Measurements from ENCODE around the gene TJP2. TPM values are rescaled to one million over a fixed set of nuclear protein-coding genes. Genes with fewer than 3 reads are reported as not detected.

TJP2 gene
- total and polyA plus RNA-seq, 7 experiments from 2014 or later = 1.6 to 27.3 (median 11.3) TPM

- Histone ChIP-seq H3K27ac (ENCODE audit: low read depth, low read length) (no peak overlapping the region), H3K4me3 (ENCODE audit: low read length) (no peak overlapping the region), H3K4me1 (ENCODE audit: control insufficient read depth in 2 of 2, insufficient read depth in 2 of 2, low read length in 2 of 2) (peaks cover 0 to 7% of the 10 kb centered on the region in 2 donors), H3K36me3 (ENCODE audit: control insufficient read depth in 2 of 3, insufficient read depth in 3 of 3, low read length in 3 of 3) (no peaks in the 10 kb centered on the region), H3K27me3 (ENCODE audit: control insufficient read depth in 2 of 2, insufficient read depth in 2 of 2, low read length in 2 of 2) (no peaks in the 10 kb centered on the region), H3K9me3 (ENCODE audit: control insufficient read depth in 2 of 3, low read length in 3 of 3) (no peaks in the 10 kb centered on the region)
- intact Hi-C loops (cut with micrococcal nuclease) = no loop called here
- no peak overlapping the region for H3K27ac Mint-ChIP-seq
- peaks cover 0 to 16% (median 5%) of the 10 kb centered on the region in 5 donors for H3K36me3 Mint-ChIP-seq
- no peak overlapping the region for H3K4me3 Mint-ChIP-seq
- CTCF ChIA-PET = no interaction called here
- H3K4me1 Mint-ChIP-seq = peaks cover 7 to 27% (median 9%) of the 10 kb centered on the region in 7 donors
- no peak for ATAC-seq
- POLR2A ChIA-PET = no interaction called here
- no peak for DNase-seq
- H3K27me3 Mint-ChIP-seq = no peaks in the 10 kb centered on the region
- no peaks in the 10 kb centered on the region for H3K9me3 Mint-ChIP-seq
These were observed 28.5 kb downstream of the TJP2 start for GRCh38 chr9:69202556-69202955.

- Mint-ChIP-seq H3K27me3 (no peaks in the 10 kb centered on the region), H3K4me1 (peaks cover 7 to 20% (median 9%) of the 10 kb centered on the region in 7 donors), H3K4me3 (no peak overlapping the region), H3K9me3 (no peaks in the 10 kb centered on the region), H3K27ac (no peak overlapping the region), H3K36me3 (peaks cover 0 to 13% (median 5%) of the 10 kb centered on the region in 5 donors)
- ATAC-seq (no peak), DNase-seq (no peak)
- no peak overlapping the region for H3K4me3 ChIP-seq (ENCODE audit: low read length)
- intact Hi-C loops (cut with micrococcal nuclease) = no loop called here
- no peaks in the 10 kb centered on the region for H3K9me3 ChIP-seq (ENCODE audit: control insufficient read depth in 2 of 3, low read length in 3 of 3)
- H3K4me1 ChIP-seq (ENCODE audit: control insufficient read depth in 2 of 2, insufficient read depth in 2 of 2, low read length in 2 of 2) = peaks cover 0 to 7% of the 10 kb centered on the region in 2 donors
- H3K27me3 ChIP-seq (ENCODE audit: control insufficient read depth in 2 of 2, insufficient read depth in 2 of 2, low read length in 2 of 2) = no peaks in the 10 kb centered on the region
- POLR2A ChIA-PET = no interaction called here
- H3K36me3 ChIP-seq (ENCODE audit: control insufficient read depth in 2 of 3, insufficient read depth in 3 of 3, low read length in 3 of 3) = no peaks in the 10 kb centered on the region
- CTCF ChIA-PET = no interaction called here
- no peak overlapping the region for H3K27ac ChIP-seq (ENCODE audit: low read depth, low read length)
These were observed 30.2 kb downstream of the TJP2 start for GRCh38 chr9:69204326-69204725.

GRCh38 chr9:69204849-69205248, 30.8 kb downstream of the TJP2 start:
- Histone ChIP-seq H3K4me3 (ENCODE audit: low read length) (no peak overlapping the region), H3K4me1 (ENCODE audit: control insufficient read depth in 2 of 2, insufficient read depth in 2 of 2, low read length in 2 of 2) (peaks cover 0 to 4% of the 10 kb centered on the region in 2 donors), H3K27ac (ENCODE audit: low read depth, low read length) (no peak overlapping the region), H3K27me3 (ENCODE audit: control insufficient read depth in 2 of 2, insufficient read depth in 2 of 2, low read length in 2 of 2) (no peaks in the 10 kb centered on the region), H3K36me3 (ENCODE audit: control insufficient read depth in 2 of 3, insufficient read depth in 3 of 3, low read length in 3 of 3) (no peaks in the 10 kb centered on the region), H3K9me3 (ENCODE audit: control insufficient read depth in 2 of 3, low read length in 3 of 3) (no peaks in the 10 kb centered on the region)
- ChIA-PET POLR2A (no interaction called here), CTCF (no interaction called here)
- Mint-ChIP-seq H3K27me3 (no peaks in the 10 kb centered on the region), H3K4me1 (peaks cover 3 to 15% (median 4%) of the 10 kb centered on the region in 7 donors), H3K27ac (no peak overlapping the region), H3K4me3 (no peak overlapping the region), H3K36me3 (peaks cover 0 to 13% (median 5%) of the 10 kb centered on the region in 5 donors), H3K9me3 (no peaks in the 10 kb centered on the region)
- DNase-seq (no peak), ATAC-seq (no peak)
- intact Hi-C loops (cut with micrococcal nuclease) = no loop called here

- Histone ChIP-seq H3K27me3 (ENCODE audit: control insufficient read depth in 2 of 2, insufficient read depth in 2 of 2, low read length in 2 of 2) (no peaks in the 10 kb centered on the region), H3K4me1 (ENCODE audit: control insufficient read depth in 2 of 2, insufficient read depth in 2 of 2, low read length in 2 of 2) (no peaks in the 10 kb centered on the region), H3K36me3 (ENCODE audit: control insufficient read depth in 2 of 3, insufficient read depth in 3 of 3, low read length in 3 of 3) (no peaks in the 10 kb centered on the region), H3K9me3 (ENCODE audit: control insufficient read depth in 2 of 3, low read length in 3 of 3) (no peaks in the 10 kb centered on the region), H3K4me3 (ENCODE audit: low read length) (no peak overlapping the region), H3K27ac (ENCODE audit: low read depth, low read length) (no peak overlapping the region)
- DNase-seq (no peak), ATAC-seq (no peak)
- Mint-ChIP-seq H3K4me1 (peaks cover 0 to 6% (median 0%) of the 10 kb centered on the region in 7 donors), H3K27me3 (no peaks in the 10 kb centered on the region), H3K9me3 (no peaks in the 10 kb centered on the region), H3K27ac (no peak overlapping the region), H3K36me3 (peaks cover 0 to 13% (median 5%) of the 10 kb centered on the region in 5 donors), H3K4me3 (no peak overlapping the region)
- CTCF ChIA-PET = no interaction called here
- POLR2A ChIA-PET = no interaction called here
- intact Hi-C loops (cut with micrococcal nuclease) = no loop called here
These were observed 32.0 kb downstream of the TJP2 start for GRCh38 chr9:69206047-69206446.

- H3K4me3 ChIP-seq (ENCODE audit: low read length) = no peak overlapping the region
- no peak overlapping the region for H3K27ac ChIP-seq (ENCODE audit: low read depth, low read length)
- Mint-ChIP-seq H3K27me3 (no peaks in the 10 kb centered on the region), H3K36me3 (peaks cover 0 to 8% (median 0%) of the 10 kb centered on the region in 5 donors), H3K9me3 (no peaks in the 10 kb centered on the region), H3K27ac (no peak overlapping the region), H3K4me1 (peaks cover 0 to 8% (median 0%) of the 10 kb centered on the region in 7 donors), H3K4me3 (no peak overlapping the region)
- no peaks in the 10 kb centered on the region for H3K36me3 ChIP-seq (ENCODE audit: control insufficient read depth in 2 of 3, insufficient read depth in 3 of 3, low read length in 3 of 3)
- ATAC-seq (no peak), DNase-seq (no peak)
- intact Hi-C loops (cut with micrococcal nuclease) = no loop called here
- H3K4me1 ChIP-seq (ENCODE audit: control insufficient read depth in 2 of 2, insufficient read depth in 2 of 2, low read length in 2 of 2) = no peaks in the 10 kb centered on the region
- CTCF ChIA-PET = interaction anchor here (1.0 kb wide), 1 partner anchor 12 kb away, joined by 3 read pairs; no protein-coding TSS in a partner anchor
- no peaks in the 10 kb centered on the region for H3K27me3 ChIP-seq (ENCODE audit: control insufficient read depth in 2 of 2, insufficient read depth in 2 of 2, low read length in 2 of 2)
- POLR2A ChIA-PET = interaction anchor here (0.6 kb wide), 1 partner anchor 644 kb away, joined by 4 read pairs; no protein-coding TSS in a partner anchor
- no peaks in the 10 kb centered on the region for H3K9me3 ChIP-seq (ENCODE audit: control insufficient read depth in 2 of 3, low read length in 3 of 3)
These were observed 33.4 kb downstream of the TJP2 start for GRCh38 chr9:69207503-69207902.

- Mint-ChIP-seq H3K9me3 (no peaks in the 10 kb centered on the region), H3K4me3 (no peak overlapping the region), H3K36me3 (peaks cover 0 to 13% (median 5%) of the 10 kb centered on the region in 5 donors), H3K4me1 (peaks cover 0 to 3% (median 0%) of the 10 kb centered on the region in 7 donors), H3K27me3 (no peaks in the 10 kb centered on the region), H3K27ac (no peak overlapping the region)
- Histone ChIP-seq H3K9me3 (ENCODE audit: control insufficient read depth in 2 of 3, low read length in 3 of 3) (no peaks in the 10 kb centered on the region), H3K4me1 (ENCODE audit: control insufficient read depth in 2 of 2, insufficient read depth in 2 of 2, low read length in 2 of 2) (no peaks in the 10 kb centered on the region), H3K27ac (ENCODE audit: low read depth, low read length) (no peak overlapping the region), H3K27me3 (ENCODE audit: control insufficient read depth in 2 of 2, insufficient read depth in 2 of 2, low read length in 2 of 2) (no peaks in the 10 kb centered on the region), H3K4me3 (ENCODE audit: low read length) (no peak overlapping the region), H3K36me3 (ENCODE audit: control insufficient read depth in 2 of 3, insufficient read depth in 3 of 3, low read length in 3 of 3) (no peaks in the 10 kb centered on the region)
- DNase-seq (no peak), ATAC-seq (no peak)
- intact Hi-C loops (cut with micrococcal nuclease) = no loop called here
- ChIA-PET CTCF (no interaction called here), POLR2A (no interaction called here)
These were observed 37.5 kb downstream of the TJP2 start for GRCh38 chr9:69211424-69212036.

- H3K27me3 Mint-ChIP-seq = no peaks in the 10 kb centered on the region
- ChIA-PET POLR2A (no interaction called here), CTCF (interaction anchor here (0.7 kb wide), 1 partner anchor 38 kb away, joined by 3 read pairs; no protein-coding TSS in a partner anchor)
- Histone ChIP-seq H3K4me3 (ENCODE audit: low read length) (no peak overlapping the region), H3K4me1 (ENCODE audit: control insufficient read depth in 2 of 2, insufficient read depth in 2 of 2, low read length in 2 of 2) (no peaks in the 10 kb centered on the region), H3K27me3 (ENCODE audit: control insufficient read depth in 2 of 2, insufficient read depth in 2 of 2, low read length in 2 of 2) (no peaks in the 10 kb centered on the region), H3K9me3 (ENCODE audit: control insufficient read depth in 2 of 3, low read length in 3 of 3) (no peaks in the 10 kb centered on the region), H3K27ac (ENCODE audit: low read depth, low read length) (no peak overlapping the region), H3K36me3 (ENCODE audit: control insufficient read depth in 2 of 3, insufficient read depth in 3 of 3, low read length in 3 of 3) (no peaks in the 10 kb centered on the region)
- intact Hi-C loops (cut with micrococcal nuclease) = no loop called here
- H3K27ac Mint-ChIP-seq = no peak overlapping the region
- no peak for DNase-seq
- H3K36me3 Mint-ChIP-seq = peaks cover 0 to 15% (median 5%) of the 10 kb centered on the region in 5 donors
- peaks cover 0 to 3% (median 0%) of the 10 kb centered on the region in 7 donors for H3K4me1 Mint-ChIP-seq
- H3K9me3 Mint-ChIP-seq = no peaks in the 10 kb centered on the region
- no peak overlapping the region for H3K4me3 Mint-ChIP-seq
- ATAC-seq = no peak
These were observed 39.6 kb downstream of the TJP2 start for GRCh38 chr9:69213647-69214046.
